ENCODE measurements around the gene PTPRN2. TPM values are rescaled to one million over a fixed set of nuclear protein-coding genes. Genes with fewer than 3 reads are reported as not detected.

PTPRN2 gene
- total and polyA plus RNA-seq, 9 of the 15 experiments (the other 6 are each of a cell fraction or from before 2014, with no cell fraction given) = not detected

GRCh38 chr7:158366916-158367633 lies 220.5 kb downstream of the PTPRN2 start:
- DNase-seq (ENCODE audit: extremely low read depth in 1 of 4, low spot score in 3 of 4) (no peak), ATAC-seq (no peak), FAIRE-seq (no peak)
- POLR2A ChIA-PET = interaction anchor here (0.6 kb wide), 1 partner anchor 11 kb away, joined by 3 read pairs; no protein-coding TSS in a partner anchor
- H3K4me2 ChIP-seq (ENCODE audit: insufficient read depth, low read length) = no peak overlapping the region
- H3K27ac ChIP-seq (ENCODE audit: extremely low read depth, low read depth, low read length) = no peak overlapping the region
- no peak overlapping the region for H2AFZ ChIP-seq (ENCODE audit: low read depth, low read length)
- no peak overlapping the region for H3K4me3 ChIP-seq
- under 1% methylated on average over 19 of the region's 19 CpGs for WGBS (ENCODE audit: insufficient coverage, low coverage, missing lambda C conversion rate)
- H3K27me3 ChIP-seq (ENCODE audit: control insufficient read depth in 2 of 2, insufficient read depth in 2 of 2, low read length in 2 of 2) = peaks cover 7 to 11% of the 10 kb centered on the region in 2 experiments; a peak in 3 of 5 replicates
- H3K4me1 ChIP-seq (replicated peaks in 1 of 2; ENCODE audit: control insufficient read depth in 2 of 2, insufficient read depth in 2 of 2, low read length in 2 of 2) = no peaks in the 10 kb centered on the region
- H3K79me2 ChIP-seq (ENCODE audit: control insufficient read depth, insufficient read depth, low read length) = no peaks in the 10 kb centered on the region
- intact Hi-C loops (cut with micrococcal nuclease) = no loop called here
- no peaks in the 10 kb centered on the region for H3K9me1 ChIP-seq (ENCODE audit: control insufficient read depth, insufficient read depth, low read length)
- CTCF ChIA-PET (ENCODE audit: low intra/inter-chr PET ratio) = no interaction called here
- H4K20me1 ChIP-seq (replicated peaks; ENCODE audit: control insufficient read depth, insufficient read depth, low read length) = no peaks in the 10 kb centered on the region
- H3K36me3 ChIP-seq (ENCODE audit: control insufficient read depth, insufficient read depth, low read length) = no peaks in the 10 kb centered on the region
- no TSS peak for BruUV-seq (replicated peaks)
- in situ Hi-C loops (cut with MboI) = no loop called here
- H3K9me3 ChIP-seq (replicated peaks; ENCODE audit: control insufficient read depth, insufficient read depth, low read depth, low read length) = no peaks in the 10 kb centered on the region
- H3K9ac ChIP-seq (ENCODE audit: insufficient read depth in 1 of 2, low read depth in 2 of 2, low read length in 2 of 2) = no peak overlapping the region
- TF ChIP-seq CC2D1A (IDR thresholded peaks at IDR 0.05) (no peak), MGA (IDR thresholded peaks at IDR 0.05) (no peak), ATF3 (IDR thresholded peaks at IDR 0.05) (no peak), ATF3 (CRISPR knock-in tag; conservative IDR thresholded peaks at IDR 0.05) (no peak), ZNF280B (CRISPR knock-in tag; IDR thresholded peaks at IDR 0.05) (no peak), ZFP1 (CRISPR knock-in tag; IDR thresholded peaks at IDR 0.05) (no peak), TGIF2 (CRISPR knock-in tag; IDR thresholded peaks at IDR 0.05) (no peak), HMGN3 (IDR thresholded peaks at IDR 0.05; ENCODE audit: borderline replicate concordance, extremely low read depth, insufficient read length, low read depth, low read length) (no peak)
